TTC549 (cell line): ENCODE results near the gene RUBCN.
"Not testable (repeated sequence)": the region's sequence is repeated elsewhere in the genome, so short reads cannot be mapped to it uniquely, and the experiment has no call there.

Experiments
- FAIRE-seq: peaks from 2 replicates; lab custom pipeline; 2012; peaks lifted over from hg19 to GRCh38; lab: Jason Lieb, UNC

The RUBCN gene

DNA sequence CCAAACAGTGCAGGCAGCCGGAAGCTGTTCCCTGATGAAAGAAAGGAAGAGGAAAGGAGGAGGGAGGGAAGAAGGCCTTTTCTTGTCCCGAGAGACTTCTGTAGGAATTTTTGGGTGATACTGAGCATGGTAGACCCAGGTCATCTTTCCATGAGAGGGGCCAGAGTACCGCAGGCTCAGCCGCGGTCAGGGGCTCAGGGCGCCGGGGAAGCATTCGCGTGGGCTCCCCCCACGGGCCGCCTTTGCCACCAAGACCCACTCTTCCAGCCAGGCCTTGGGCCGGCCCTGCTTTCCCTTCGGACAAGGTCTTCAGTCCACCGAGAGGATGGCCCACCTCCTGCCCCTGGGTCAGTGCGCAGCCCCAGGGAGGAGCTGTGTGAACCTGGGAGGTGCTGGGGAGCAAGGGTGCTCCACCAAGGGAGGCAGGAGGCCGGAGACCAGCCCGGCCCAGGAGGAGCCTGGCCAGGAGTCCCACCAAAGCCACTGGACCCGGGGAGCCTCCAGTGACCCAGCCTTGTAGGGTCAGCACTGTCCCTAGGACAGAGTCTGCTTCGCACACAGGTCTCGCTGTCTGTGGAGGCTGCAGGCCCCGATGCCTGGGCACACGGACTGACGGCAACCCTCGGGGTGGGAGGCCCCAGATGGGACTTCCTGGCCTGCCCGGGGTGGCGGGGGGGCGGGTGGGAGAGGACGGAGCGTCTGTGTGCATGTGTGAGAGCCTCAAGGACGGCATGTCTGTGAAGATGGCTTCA lies 79.0 kb downstream of the RUBCN start:
- FAIRE-seq, result not testable (repeated sequence)

DNA sequence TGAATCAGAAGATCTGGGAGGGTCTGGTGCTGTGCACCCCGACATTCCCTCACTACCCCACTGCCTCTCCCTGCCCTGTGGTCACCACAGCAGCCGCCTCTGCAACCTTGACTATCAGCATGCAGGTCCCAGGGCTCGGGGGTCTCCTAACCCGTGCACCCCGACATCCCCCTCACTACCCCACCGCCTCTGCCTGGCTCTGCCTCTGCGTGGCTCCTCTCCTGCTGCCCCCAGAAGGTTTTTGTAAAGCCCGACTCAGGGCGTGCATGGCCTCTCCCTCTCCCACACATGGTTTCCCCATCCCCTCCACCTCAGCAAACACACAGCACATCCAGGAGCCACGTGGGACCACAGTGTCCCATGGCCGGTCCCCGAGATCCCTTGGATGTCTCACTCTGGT lies 79.7 kb downstream of the RUBCN start:
- not testable (repeated sequence) for FAIRE-seq

DNA sequence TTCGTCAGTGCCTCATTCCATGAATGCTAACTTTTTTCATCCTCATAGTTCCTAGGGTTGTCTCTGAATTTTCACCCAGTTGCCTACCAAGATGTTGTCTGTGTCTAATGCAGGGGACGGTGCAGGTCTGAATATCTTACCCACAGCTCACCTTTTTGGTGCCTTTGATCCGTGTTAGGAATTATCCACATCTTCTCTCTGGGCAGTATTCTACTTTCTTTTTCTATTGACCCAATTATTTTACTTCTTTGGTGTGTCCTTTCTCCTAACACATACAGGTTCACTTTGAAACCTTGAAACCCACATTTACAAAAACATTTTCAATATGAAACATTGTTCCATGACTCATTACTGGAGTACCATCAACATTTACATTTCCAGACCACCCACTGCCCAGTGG lies 80.6 kb downstream of the RUBCN start:
- FAIRE-seq, result not testable (repeated sequence)

DNA sequence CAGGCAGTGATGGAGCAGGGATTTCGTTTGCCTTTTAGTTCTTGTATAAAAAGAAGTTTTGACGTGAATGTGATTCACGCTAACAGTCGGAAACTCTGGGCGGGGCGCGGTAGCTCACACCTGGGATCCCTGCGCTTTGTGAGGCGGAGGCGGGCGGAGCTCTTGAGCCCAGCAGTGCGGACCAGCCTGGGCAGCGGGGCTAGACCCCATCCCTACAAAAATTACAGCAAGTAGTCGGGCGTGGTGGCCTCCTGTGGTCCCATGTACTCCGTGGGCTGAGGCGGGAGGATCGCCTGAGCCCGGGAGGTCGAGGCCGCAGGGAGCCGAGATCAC lies 81.7 kb downstream of the RUBCN start:
- not testable (repeated sequence) for FAIRE-seq

DNA sequence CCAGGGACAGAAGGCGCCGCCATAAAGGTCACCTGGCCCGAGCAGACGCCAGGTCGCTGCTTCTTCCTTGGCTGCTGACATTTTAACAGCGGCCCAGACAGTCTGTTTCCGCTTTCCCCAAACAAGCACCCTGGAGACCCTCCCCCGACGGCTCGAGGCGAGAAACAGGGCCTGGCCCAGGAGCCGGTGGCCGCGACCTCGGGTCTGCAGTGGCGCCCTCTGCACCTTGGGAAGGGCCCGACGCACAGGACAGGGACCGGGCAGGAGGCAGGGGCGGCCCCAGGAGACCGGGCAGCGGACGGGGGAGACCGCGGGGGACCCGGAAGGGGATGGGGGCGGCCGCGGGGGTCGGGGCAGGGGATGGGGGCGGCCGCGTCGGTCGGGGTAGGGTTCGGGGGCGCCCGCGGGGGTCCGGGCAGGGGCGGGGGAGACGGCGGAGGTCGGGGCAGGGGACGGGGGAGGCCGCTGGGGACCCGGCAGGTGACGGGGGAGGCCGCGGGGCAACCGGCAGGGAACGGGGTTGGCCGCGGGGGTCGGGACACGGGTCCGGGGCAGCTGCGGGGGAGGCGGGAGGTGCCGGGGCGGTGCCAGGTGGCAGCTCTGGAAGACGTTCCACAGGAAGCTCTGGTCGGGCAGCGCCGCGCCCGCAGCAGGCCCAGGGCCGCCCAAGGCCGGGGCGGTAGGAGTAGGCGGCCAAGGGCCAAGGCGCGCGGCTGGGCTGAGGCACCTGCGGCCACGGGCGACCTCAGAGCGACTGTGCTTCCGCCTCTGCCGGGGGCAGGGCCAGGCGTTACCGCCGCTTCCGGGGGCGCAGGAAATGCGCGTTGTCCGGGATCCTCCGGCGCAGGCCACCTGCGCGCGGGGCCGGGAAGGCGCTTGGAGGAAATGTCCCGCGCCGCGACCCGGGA lies 82.4 kb downstream of the RUBCN start:
- FAIRE-seq, result not testable (repeated sequence)

DNA sequence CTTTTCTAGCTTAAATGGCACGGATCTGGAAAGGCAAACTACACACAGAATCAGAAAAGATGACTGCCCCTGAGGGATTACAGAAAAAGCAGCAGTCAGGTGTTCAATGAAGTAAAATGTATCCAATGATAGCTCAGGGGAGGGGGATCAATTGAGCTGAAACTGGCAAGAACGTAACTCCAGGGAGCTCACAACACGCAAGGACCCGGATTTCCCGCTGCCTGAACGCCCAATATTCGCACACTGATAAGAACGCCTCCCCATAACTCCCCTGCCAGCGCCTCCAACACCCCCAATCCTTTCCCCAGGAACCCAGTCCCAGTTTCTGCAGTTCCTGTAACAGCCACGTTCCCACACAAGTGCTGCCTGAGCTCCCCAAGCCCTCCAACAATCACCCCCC lies 83.8 kb downstream of the RUBCN start:
- not testable (repeated sequence) for FAIRE-seq

DNA sequence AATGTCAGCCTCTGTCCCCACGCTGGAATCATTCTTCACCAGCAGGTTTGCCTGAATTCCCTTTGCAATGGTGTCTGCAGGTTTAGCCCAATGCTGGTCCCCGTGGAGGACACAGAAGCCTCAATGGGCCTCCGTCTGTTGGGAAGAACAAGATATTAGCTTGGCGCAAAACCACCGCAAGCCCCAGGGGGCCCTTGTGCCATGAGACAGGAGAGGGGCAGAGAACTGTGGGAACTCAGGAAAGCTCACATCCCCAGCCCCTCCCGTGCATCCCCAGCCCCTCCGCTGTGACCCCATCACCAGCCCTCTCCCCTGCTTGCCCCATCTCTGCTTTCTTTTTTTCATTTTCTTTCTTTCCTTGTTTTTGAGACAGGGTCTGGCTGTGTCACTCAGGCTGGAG lies 89.1 kb downstream of the RUBCN start:
- FAIRE-seq, result not testable (repeated sequence)

DNA sequence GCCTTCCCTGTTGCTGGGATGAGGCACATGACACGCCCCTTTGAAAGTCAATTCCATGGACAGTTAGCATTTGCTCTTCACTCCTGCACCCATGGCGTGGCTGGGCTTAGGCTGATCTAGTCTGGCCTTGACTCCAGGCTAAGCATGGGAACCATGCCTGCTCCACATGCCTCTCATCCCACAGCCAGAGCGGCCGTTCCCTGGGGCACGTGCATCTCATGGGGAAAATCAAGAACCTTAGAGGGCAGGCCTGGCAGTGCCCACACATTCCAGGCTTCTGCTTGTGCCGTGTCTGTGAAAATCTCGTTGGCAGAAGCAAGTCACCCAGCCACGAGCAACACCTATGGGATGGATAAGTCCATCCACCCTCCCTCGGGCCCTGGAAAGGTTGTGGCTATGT lies 89.5 kb downstream of the RUBCN start:
- not testable (repeated sequence) for FAIRE-seq

DNA sequence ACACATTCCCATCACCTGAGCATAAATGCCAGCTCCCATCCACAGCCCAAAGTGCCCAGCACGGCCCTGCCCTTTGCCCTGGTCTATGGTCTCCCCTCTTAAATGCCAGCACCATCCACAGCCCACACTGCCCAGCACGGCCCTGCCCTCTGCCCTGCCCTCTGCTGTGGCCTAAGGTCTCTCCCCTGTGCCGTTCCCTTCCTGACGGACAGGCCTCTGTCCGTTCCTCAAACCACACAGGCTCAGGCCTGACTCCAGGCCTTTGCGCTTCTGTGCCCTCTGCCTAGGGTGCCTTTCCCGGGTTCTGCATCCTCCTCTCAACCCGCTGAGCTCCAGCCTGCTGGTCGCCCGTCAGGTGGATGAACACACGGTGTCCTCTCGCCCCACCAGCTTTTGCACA lies 90.4 kb downstream of the RUBCN start:
- not testable (repeated sequence) for FAIRE-seq

DNA sequence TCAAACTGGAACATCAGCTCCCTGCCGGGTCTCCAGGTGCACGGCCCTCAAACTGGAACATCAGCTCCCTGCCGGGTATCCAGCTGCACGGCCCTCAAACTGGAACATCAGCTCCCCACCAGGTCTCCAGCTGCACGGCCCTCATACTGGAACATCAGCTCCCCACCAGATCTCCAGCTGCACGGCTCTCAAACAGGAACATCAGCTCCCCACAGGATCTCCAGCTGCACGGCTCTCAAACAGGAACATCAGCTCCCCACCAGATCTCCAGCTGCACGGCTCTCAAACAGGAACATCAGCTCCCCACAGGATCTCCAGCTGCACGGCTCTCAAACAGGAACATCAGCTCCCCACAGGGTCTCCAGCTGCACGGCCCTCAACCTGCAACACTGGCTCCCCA lies 99.1 kb downstream of the RUBCN start:
- FAIRE-seq, result not testable (repeated sequence)

DNA sequence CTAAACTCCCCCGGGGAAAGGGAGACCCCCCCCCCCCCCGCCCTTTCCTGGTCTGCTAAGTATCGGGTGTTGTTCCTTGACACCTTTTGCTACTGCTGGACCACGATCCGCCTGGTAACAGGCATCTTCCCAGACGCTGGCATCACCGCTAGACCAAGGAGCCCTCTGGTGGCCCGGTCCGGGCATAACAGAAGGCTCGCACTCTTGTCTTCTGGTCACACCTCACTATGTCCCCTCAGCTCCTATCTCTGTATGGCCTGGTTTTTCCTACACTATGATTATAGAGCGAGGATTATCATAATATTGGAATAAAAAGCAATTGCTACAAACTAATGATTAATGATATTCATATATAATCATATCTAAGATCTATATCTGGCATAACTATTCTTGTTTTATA lies 104.7 kb downstream of the RUBCN start:
- not testable (repeated sequence) for FAIRE-seq

DNA sequence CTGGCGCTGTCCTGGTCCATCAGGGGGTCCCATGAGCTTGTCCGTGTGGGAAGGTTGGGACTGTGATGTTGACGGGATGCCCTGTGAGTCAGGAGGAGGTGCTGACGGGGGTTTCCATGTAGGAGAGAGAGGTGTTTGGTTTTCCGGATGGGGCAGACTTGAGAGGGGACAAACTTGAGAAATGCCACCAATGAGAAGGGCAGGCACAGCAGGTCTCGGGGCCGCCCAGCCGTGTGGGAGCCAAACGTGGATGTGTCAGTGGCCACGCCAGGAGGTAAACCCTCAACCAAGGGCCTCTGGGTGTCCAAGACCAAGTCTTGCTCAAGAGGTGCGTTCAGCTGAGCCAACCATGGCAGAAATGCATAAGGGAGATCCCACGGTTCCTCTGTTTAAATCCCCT lies 105.9 kb downstream of the RUBCN start:
- not testable (repeated sequence) for FAIRE-seq

DNA sequence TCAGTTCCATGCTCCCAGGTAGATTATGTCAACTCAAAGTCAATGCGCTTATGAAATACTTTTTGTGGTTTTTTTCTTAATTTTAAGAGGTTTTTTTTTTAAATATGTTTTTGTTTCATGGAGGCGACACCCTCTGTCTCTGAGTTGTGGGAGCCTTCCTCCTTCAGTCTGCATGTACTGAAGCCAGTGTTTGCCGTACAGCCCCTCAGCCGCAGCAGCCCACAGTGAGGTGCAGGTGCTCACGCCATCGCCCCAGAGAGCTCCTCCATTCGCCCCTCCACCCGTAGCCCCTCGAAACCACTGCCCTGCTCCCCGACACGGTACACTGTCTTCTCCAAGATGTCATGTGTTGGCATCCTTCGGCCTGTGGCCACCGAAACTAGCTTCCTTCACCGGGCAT lies 107.4 kb downstream of the RUBCN start:
- FAIRE-seq, result not testable (repeated sequence)

DNA sequence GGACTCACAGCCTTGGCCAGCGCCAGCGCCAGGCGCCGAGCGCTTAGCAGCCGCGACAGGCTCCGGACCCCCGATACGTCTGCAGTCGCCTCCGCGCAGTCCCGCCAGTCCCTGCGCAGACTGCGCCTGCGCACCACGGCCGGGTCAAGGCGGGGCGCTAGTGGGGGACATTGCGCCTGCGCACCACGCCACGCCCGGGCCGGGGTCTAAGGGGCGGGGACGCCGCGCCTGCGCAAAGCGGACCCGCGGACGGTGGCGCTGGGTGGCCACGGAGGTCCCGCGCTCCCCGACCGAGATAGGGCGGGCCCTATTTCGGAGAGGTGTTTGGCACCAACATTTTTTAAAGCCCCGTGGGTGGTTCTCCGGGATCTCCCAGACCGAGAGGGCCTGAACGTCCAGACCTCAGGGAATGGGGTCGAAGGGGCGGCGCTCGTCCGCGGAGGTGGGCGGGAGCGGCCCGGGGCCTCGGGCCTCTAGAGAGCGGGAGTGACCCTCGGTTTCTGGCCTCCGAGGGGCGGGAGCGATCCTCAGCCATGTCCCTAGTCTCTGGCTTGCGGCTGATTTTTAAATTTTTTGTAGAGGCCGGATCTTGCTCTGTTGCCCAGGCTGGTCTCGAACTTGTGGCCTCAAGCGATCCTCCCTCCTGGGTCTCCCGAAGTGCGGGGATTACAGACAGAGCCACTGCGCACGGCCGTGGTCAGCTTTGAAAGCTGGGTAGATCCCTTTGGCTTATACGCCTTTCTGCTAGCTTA lies 108.8 kb downstream of the RUBCN start:
- not testable (repeated sequence) for FAIRE-seq

DNA sequence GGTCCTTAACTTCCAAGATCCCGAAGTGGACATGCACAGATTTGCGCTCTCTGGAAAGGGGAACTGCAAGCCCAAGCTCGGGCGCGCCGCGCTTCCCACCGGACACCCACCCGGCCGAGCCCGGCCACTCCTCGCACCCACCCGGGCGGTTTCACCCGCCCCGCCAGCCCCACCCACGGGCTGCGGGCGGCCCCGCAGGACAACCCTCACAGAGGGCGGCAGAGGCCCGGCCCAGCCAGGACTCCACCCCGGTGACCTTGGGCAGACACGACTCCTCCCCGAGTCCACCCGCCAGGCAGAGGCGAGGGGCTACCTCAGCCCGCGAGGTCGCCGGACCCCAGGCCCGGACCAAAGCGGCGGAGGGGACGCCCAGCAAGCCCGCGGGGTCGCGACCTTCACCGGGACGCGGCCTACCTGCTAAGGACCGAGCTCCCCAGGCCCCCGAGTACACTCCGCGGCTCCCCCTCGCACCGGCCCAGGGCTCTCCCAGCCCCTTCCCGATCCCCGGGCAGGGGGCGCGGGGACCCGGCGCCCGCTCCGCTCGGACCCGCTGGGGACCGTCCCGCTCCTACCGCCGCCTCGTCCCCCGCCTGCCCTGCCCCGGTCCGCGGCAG lies 109.4 kb downstream of the RUBCN start:
- FAIRE-seq, result not testable (repeated sequence)

DNA sequence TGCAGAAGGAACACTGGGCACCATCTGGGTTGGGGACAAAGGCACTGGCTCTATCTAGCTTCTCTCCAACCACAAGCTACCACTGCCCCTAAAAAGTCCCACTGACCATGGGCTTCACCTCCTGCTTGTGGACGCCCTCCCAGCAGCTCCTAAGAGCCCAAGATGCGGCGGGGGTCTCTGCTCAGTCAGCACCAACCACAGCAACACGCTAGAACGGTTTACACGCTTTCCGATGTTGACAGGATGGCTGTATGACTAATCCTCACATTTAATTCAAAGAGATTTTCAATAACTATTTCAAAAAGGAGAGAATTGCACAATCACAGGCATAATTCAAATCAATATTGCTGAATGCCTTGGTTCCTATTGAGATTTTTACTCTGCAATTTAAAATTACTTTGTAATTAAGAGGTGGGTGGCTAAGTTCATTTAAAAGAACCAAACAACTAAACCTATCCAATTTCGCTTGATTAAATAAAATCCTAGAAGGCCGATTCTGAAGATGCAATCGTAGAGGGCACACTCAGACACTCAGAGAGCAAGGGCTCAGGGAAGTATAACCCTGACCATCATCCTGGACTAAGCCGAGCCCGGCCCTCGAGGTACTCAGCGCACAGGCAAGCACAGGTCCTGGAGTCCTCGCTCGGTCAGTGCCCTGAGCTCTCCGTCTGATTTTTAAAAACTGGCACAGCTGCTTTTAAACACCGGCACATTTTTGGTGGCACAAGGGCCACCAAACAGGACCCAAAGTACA lies 110.1 kb downstream of the RUBCN start:
- not testable (repeated sequence) for FAIRE-seq

DNA sequence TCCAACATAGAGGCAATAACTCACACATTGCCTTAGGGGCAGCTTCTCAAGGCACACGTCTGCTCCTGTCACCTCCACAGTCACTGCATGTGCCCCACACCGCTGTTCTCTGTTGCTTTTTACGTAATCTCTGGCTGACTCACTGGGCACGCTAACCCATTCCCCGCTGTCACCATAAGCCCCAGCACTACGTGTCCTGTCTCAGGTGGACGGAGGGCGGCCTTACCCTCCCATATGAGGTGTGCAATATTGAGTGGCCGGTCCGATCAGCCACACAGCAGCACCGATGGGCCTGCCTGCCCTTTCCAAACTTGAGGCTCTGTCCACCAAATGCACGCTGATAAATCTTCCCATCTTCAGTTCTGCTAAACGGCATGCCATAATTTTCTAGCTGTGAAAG lies 115.2 kb downstream of the RUBCN start:
- not testable (repeated sequence) for FAIRE-seq
